Measurements from ENCODE around the gene KRT76. TPM values are rescaled to one million over a fixed set of nuclear protein-coding genes. Genes with fewer than 3 reads are reported as not detected.

Gene KRT76
- total and polyA plus RNA-seq, 3 donors from 2014 or later = not detected

GRCh38 chr12:52768479-52769200, 8.5 kb downstream of the KRT76 start:
- Histone ChIP-seq H3K27ac (no peak overlapping the region), H3K36me3 (ENCODE audit: low read depth, missing control alignments) (no peaks in the 10 kb centered on the region), H3K9me3 (no peaks in the 10 kb centered on the region), H3K4me1 (no peaks in the 10 kb centered on the region), H3K27me3 (no peaks in the 10 kb centered on the region), H3K4me3 (no peak overlapping the region)
- WGBS, 2 donors = 88 to 94% methylated on average over 9 to 10 of the region's 10 CpGs
- TF ChIP-seq POLR2A (IDR thresholded peaks at IDR 0.05) (no peak), CTCF (IDR thresholded peaks at IDR 0.05) (no peak)
- DNase-seq = no peak
- intact Hi-C loops (cut with DNase I; ENCODE audit: low total_unique reads) = no loop called here

- Histone ChIP-seq H3K27me3 (no peaks in the 10 kb centered on the region), H3K4me1 (no peaks in the 10 kb centered on the region), H3K27ac (no peak overlapping the region), H3K4me3 (no peak overlapping the region), H3K36me3 (ENCODE audit: low read depth, missing control alignments) (no peaks in the 10 kb centered on the region), H3K9me3 (no peaks in the 10 kb centered on the region)
- 45 to 57% methylated on average over 3 of the region's 3 CpGs for WGBS, 2 donors
- no peak for TF ChIP-seq POLR2A (IDR thresholded peaks at IDR 0.05)
- no peak for TF ChIP-seq CTCF (IDR thresholded peaks at IDR 0.05)
- DNase-seq = no peak
- intact Hi-C loops (cut with DNase I; ENCODE audit: low total_unique reads) = no loop called here
These were observed 9.7 kb downstream of the KRT76 start for GRCh38 chr12:52767427-52767826.

- WGBS, 2 donors = 88 to 94% methylated on average over 1 of the region's 1 CpG
These were observed 10.1 kb downstream of the KRT76 start for GRCh38 chr12:52767020-52767379.

GRCh38 chr12:52766351-52767019, 10.7 kb downstream of the KRT76 start:
- Histone ChIP-seq H3K4me1 (no peaks in the 10 kb centered on the region), H3K9me3 (no peaks in the 10 kb centered on the region), H3K4me3 (no peak overlapping the region), H3K27me3 (no peaks in the 10 kb centered on the region), H3K36me3 (ENCODE audit: low read depth, missing control alignments) (no peaks in the 10 kb centered on the region), H3K27ac (no peak overlapping the region)
- 91 to 94% methylated on average over 4 to 5 of the region's 5 CpGs for WGBS, 2 donors
- intact Hi-C loops (cut with DNase I; ENCODE audit: low total_unique reads) = no loop called here
- DNase-seq = no peak
- TF ChIP-seq POLR2A (IDR thresholded peaks at IDR 0.05) (no peak), CTCF (IDR thresholded peaks at IDR 0.05) (no peak)

More at GRCh38 chr12:52767020-52767379, 10.1 kb downstream of the KRT76 start:
- no peak for DNase-seq
- intact Hi-C loops (cut with DNase I; ENCODE audit: low total_unique reads) = no loop called here
- no peak for TF ChIP-seq CTCF (IDR thresholded peaks at IDR 0.05)
- TF ChIP-seq POLR2A (IDR thresholded peaks at IDR 0.05) = no peak
- Histone ChIP-seq H3K36me3 (ENCODE audit: low read depth, missing control alignments) (no peaks in the 10 kb centered on the region), H3K4me3 (no peak overlapping the region), H3K27me3 (no peaks in the 10 kb centered on the region), H3K27ac (no peak overlapping the region), H3K9me3 (no peaks in the 10 kb centered on the region), H3K4me1 (no peaks in the 10 kb centered on the region)

Measured in testis (tissue), 3 donors.